Uterus (tissue), 4 donors: ENCODE measurements around the gene TUBGCP4. TPM values are rescaled to one million over a fixed set of nuclear protein-coding genes. Genes with fewer than 3 reads are reported as not detected.

Experiments
- DNase-seq, 2 donors: peaks; one replicate each; pipeline ENCODE4 v3.0.0-alpha.2; 2019 to 2020
- H3K27ac ChIP-seq, 2 donors: fragments of 200-600 bp; sonication (generic); 1 replicate in 1 of 2; 2 replicates in 1 of 2; pipeline ENCODE4 v1.5.1; 2016 to 2018
- H3K27me3 ChIP-seq, 2 donors: fragments of 200-600 bp; sonication (generic); one replicate each; pipeline ENCODE4 v1.5.1; 2018 to 2019; ENCODE audit warnings: control low read depth in 1 of 2
- H3K36me3 ChIP-seq, 2 donors: fragments of 200-600 bp; sonication (generic); one replicate each; pipeline ENCODE4 v1.5.1; 2019; ENCODE audit warnings: control low read depth in 1 of 2
- H3K4me1 ChIP-seq, 2 donors: fragments of 200-600 bp; sonication (generic); one replicate each; pipeline ENCODE4 v1.5.1; 2018 to 2019; ENCODE audit warnings: control low read depth in 1 of 2
- H3K4me3 ChIP-seq, 2 donors: fragments of 200-600 bp; sonication (generic); 1 replicate in 1 of 2; 2 replicates in 1 of 2; pipeline ENCODE4 v1.5.1; 2018 to 2019; ENCODE audit warnings: mild to moderate bottlenecking in 1 of 2
- H3K9me3 ChIP-seq, 2 donors: fragments of 200-600 bp; sonication (generic); one replicate each; pipeline ENCODE4 v1.5.1; 2019; ENCODE audit warnings: control low read depth in 1 of 2
- POLR2A ChIP-seq, 2 donors: fragments of 450-650 bp; IDR thresholded peaks; one replicate each; pipeline ENCODE4 v1.6.1; 2016; ENCODE audit warnings: antibody characterized with exemption in 2 of 2, mild to moderate bottlenecking in 1 of 2, moderate library complexity in 1 of 2
- intact Hi-C: fragments of 100-400 bp; cut with DNase I; formaldehyde crosslinking; loops from one replicate; pipeline ENCODE4 v1.15.1; 2023; ENCODE audit warnings: low total_unique reads
- total RNA-seq, 4 donors: library from RNA; depleted of rRNA in 3 of 4; stranded (reverse); fragments of >200 nt in 3 of 4; gene quantifications; one replicate each; pipeline versions ENCODE4 v1.1.0 to v1.2.4, GENCODE V29; 2014 to 2023
- TF ChIP-seq, protein P1 (sequence below), 4 experiments: fragments of 200-600 bp in 2 of 4; fragments of 450-650 bp in 2 of 4; sonication (generic) in 2 of 4; IDR thresholded peaks; one replicate each; pipeline ENCODE4 v1.5.1; 2016 to 2019; ENCODE audit warnings: antibody characterized with exemption in 4 of 4, mild to moderate bottlenecking in 2 of 4, moderate library complexity in 1 of 4
- donor health status: DM: yes; HTN: yes; CAD: no.

The TUBGCP4 gene
- total RNA-seq, 4 donors from 2014 or later, result 6.9 to 21.2 (median 14.5) TPM

DNA sequence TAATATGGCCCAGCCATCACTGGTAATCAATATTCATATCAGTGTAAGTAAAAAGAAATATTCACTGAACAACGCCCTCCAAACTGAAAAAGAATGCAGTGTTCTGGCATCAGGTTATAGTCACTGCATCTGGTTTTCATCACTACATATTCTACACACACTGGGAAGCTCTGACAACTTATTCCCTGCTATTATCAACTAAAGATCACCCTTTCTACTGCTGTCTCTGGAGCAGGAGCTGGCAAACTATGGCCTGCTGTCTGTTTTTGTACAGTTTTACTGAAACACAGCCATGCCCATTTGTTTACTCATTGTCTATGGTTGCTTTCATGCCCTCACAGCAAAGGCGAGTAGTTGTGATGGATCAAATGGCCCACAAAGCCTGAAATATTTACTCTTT is 35.3 kb downstream of the TUBGCP4 start:
- intact Hi-C loops, result no loop called here
- no peak for TF ChIP-seq POLR2A (IDR thresholded peaks at IDR 0.05)
- TF ChIP-seq, protein P1, sequence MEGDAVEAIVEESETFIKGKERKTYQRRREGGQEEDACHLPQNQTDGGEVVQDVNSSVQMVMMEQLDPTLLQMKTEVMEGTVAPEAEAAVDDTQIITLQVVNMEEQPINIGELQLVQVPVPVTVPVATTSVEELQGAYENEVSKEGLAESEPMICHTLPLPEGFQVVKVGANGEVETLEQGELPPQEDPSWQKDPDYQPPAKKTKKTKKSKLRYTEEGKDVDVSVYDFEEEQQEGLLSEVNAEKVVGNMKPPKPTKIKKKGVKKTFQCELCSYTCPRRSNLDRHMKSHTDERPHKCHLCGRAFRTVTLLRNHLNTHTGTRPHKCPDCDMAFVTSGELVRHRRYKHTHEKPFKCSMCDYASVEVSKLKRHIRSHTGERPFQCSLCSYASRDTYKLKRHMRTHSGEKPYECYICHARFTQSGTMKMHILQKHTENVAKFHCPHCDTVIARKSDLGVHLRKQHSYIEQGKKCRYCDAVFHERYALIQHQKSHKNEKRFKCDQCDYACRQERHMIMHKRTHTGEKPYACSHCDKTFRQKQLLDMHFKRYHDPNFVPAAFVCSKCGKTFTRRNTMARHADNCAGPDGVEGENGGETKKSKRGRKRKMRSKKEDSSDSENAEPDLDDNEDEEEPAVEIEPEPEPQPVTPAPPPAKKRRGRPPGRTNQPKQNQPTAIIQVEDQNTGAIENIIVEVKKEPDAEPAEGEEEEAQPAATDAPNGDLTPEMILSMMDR (IDR thresholded peaks at IDR 0.05), result no peak
- DNase-seq, result no peak

GRCh38 chr15:43406808-43407207 is 35.9 kb downstream of the TUBGCP4 start:
- Histone ChIP-seq H3K4me1 (no peaks in the 10 kb centered on the region), H3K27ac (no peak overlapping the region), H3K27me3 (no peaks in the 10 kb centered on the region), H3K4me3 (no peak overlapping the region), H3K9me3 (no peaks in the 10 kb centered on the region), H3K36me3 (no peaks in the 10 kb centered on the region)
- TF ChIP-seq POLR2A (IDR thresholded peaks at IDR 0.05), result no peak
- TF ChIP-seq, protein P1 (IDR thresholded peaks at IDR 0.05), result no peak
- intact Hi-C loops, result no loop called here
- no peak for DNase-seq

More for the DNA sequence above, 35.3 kb downstream of the TUBGCP4 start:
- Histone ChIP-seq H3K4me3 (no peak overlapping the region), H3K36me3 (no peaks in the 10 kb centered on the region), H3K9me3 (no peaks in the 10 kb centered on the region), H3K4me1 (no peaks in the 10 kb centered on the region), H3K27me3 (no peaks in the 10 kb centered on the region), H3K27ac (no peak overlapping the region)

- no peaks in the 10 kb centered on the region for H3K4me1 ChIP-seq
- H3K27ac ChIP-seq, result no peak overlapping the region
- DNase-seq, result no peak
- H3K9me3 ChIP-seq, result no peaks in the 10 kb centered on the region
- TF ChIP-seq POLR2A (IDR thresholded peaks at IDR 0.05), result no peak
- TF ChIP-seq, protein P1 (IDR thresholded peaks at IDR 0.05), result no peak
- H3K27me3 ChIP-seq, result no peaks in the 10 kb centered on the region
- no peaks in the 10 kb centered on the region for H3K36me3 ChIP-seq
- no peak overlapping the region for H3K4me3 ChIP-seq
- intact Hi-C loops, result no loop called here
Measured at GRCh38 chr15:43408789-43409188, 37.9 kb downstream of the TUBGCP4 start.

DNA sequence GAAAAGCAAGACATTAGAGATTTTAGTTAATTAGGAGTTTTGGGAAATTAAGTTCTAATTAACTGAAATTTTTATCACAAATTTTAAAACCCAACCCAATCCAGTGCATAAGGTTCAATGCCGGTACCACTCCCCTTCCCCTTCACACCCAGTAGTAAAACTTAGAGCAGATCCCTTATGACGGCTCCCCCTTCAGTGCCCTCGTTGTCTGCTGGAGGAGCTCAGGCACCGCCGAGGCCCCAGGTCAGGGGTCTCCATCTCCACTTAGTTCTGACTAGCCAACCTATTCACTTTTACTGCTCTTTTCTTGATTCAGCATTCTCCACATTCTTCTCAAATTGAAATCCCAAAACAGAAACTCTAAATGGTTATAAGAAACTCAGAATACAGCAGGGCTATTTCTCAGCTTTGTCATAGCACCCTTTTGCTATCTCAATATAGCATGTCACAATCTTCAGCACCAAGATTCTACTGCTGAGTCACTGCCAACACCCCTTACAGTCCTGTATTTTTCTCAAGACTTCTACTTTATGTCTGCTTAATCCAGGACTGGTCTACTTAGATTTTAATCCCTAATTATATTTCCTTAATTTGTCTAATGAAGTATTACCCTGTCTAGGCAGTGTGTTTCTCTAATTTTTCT is 39.8 kb downstream of the TUBGCP4 start:
- no peaks in the 10 kb centered on the region for H3K36me3 ChIP-seq
- no peak overlapping the region for H3K4me3 ChIP-seq
- H3K27me3 ChIP-seq, result no peaks in the 10 kb centered on the region
- H3K4me1 ChIP-seq, result no peaks in the 10 kb centered on the region
- H3K9me3 ChIP-seq, result no peaks in the 10 kb centered on the region
- TF ChIP-seq, protein P1 (IDR thresholded peaks at IDR 0.05), result no peak
- no peak for TF ChIP-seq POLR2A (IDR thresholded peaks at IDR 0.05)
- no peak for DNase-seq
- intact Hi-C loops, result no loop called here
- no peak overlapping the region for H3K27ac ChIP-seq

DNA sequence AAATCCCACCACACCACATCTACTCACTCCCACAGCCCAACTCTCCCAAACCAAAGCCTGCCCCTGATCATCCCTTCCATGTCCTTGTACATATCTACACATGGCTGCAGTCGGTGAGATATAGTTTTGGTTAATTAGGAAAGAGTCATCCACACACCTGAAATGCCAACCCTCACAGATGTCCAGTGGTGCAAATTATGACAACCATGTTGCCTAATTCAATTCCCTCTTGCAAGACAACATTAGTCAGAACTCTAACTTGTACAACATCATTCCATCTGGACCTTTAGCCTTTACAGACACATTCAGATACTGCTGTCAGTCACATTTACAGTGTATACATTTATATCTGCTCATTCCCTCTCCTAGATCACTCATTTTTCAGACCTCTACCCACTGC is 41.2 kb downstream of the TUBGCP4 start:
- Histone ChIP-seq H3K36me3 (no peaks in the 10 kb centered on the region), H3K4me3 (no peak overlapping the region), H3K4me1 (no peaks in the 10 kb centered on the region), H3K9me3 (no peaks in the 10 kb centered on the region), H3K27ac (no peak overlapping the region), H3K27me3 (no peaks in the 10 kb centered on the region)
- no peak for DNase-seq
- intact Hi-C loops, result no loop called here
- no peak for TF ChIP-seq POLR2A (IDR thresholded peaks at IDR 0.05)
- TF ChIP-seq, protein P1 (IDR thresholded peaks at IDR 0.05), result no peak
